HG02885 (cell line): ENCODE results near the gene PACSIN2.

Experiments
- ATAC-seq: cut with Tn5 transposase; IDR thresholded peaks from one replicate; pipeline ENCODE4 v1.9.1; 2021; ENCODE audit warnings: mild to moderate bottlenecking; ENCODE audit not compliant: unreplicated experiment, poor library complexity

PACSIN2 gene

DNA sequence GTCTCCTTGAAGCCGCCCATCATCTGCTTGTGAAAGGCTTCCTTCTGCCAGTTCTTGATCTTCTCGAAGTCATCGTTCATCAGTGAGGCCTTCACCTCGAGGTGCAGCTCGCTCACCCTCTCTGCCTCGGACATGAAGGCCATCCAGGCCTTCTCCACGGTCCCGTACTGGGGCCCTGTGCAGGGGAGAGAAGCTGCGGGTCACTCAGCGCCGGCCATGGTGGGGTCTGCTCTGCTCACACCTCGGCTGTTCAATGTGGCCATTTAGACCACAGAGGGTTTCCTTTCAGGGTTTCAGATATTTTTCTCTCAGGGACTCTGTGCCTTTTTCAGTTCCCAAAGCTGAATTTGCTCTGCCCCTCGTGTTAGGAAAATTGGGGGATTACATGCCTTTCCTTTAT, 123.9 kb downstream of the PACSIN2 start:
- no peak for ATAC-seq

DNA sequence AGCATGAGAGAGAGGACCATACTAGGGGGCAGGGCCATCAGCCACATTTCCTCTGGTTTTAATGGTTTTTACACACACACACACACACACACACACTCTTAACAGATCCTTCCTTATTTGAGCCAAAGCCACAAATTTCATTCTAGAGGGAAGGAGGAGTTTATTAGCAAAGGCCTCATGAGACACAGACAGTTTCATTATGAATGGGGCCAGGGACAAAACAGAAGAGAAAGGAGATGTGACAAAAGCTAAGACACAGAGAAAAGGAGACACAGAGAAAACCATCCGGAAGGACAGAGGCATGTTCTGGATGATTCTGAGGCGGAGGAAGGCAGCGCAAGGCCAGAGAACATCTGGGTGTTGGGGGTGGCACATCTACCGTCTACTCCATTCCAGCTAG, 125.6 kb downstream of the PACSIN2 start:
- no peak for ATAC-seq

DNA sequence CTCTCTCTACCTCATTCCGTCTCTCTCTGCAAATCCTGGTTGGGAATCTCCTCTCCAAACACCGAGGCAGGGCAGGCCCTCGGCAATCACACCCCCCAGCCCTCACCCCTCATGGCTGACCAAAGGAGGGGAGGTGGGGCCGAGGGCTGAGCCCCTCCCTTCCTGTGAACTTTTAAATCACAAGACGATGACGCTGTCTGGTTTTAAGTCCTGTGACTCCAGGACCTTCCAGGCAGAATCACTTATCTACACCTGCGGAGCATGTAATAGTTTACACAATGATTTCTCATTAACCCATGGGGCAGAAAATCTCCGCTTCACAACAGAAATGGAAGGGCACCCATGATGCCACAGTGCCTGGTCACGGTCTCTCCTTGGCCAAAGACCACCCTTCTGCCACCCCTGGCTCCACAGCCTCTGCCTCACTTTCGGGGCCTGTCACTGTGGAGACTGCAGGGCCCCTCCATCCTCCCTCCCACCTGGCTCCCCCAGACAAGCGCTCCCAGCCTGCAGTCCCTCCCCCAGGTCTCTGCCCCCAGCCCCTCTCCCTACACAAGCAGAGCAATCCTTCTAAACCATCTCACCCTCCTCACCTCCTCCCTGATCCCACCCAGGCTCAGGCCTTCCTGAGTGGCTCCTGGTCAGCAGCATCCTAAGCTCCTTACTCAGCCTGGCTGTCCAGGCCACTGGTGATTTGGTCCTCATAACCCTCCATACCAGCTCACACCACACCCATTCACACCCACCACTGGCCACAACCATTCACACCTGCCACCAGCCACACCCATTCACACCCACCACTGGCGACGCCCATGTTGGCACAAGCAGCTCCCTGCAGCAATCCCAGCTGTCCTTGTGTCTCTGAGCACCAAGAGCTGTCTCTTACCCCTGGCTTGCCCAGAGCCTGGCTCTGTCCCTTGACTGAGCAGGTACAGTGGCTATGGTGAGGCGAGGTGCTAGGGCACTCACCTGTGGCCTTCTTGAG, 127.1 kb downstream of the PACSIN2 start:
- no peak for ATAC-seq

DNA sequence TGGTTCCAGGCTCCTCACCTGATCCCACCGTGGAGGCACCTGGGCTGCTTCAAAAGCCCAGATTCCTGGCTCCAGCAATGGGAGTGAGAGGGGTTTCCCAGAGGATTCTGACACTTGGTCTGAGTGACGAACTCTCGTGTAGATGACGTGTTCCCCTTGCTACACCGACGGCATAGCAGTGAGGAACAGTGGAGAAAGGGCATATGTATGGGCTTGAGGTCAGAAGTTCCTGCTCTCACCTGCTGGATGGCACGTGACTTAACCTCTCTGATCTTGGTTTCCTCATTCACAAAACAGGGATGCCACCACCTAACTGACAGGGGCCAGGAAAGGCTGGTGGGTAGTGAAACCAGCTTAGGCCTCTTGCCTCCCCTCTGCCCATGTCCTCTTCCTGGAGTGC, 127.8 kb downstream of the PACSIN2 start:
- no peak for ATAC-seq

DNA sequence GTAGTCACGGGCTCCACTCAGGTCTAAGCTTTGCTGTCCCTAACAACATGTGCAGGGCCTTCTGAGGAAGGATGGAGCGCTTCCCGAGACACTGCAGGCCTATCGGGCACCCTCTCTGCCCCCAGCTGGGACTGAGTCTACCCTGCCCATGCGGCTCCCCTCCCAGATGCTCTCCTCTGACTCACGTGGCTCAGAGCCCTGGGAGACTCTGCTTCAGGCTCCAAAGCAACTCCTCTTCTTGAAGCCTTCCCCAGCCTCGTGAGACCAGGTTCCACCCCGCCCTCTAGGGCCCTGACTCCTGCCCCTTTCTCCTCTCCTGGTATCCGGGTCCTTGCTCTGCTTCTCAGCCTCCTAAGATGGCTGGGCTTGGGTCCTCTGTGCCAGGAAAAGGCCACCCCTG, 129.5 kb downstream of the PACSIN2 start:
- no peak for ATAC-seq

DNA sequence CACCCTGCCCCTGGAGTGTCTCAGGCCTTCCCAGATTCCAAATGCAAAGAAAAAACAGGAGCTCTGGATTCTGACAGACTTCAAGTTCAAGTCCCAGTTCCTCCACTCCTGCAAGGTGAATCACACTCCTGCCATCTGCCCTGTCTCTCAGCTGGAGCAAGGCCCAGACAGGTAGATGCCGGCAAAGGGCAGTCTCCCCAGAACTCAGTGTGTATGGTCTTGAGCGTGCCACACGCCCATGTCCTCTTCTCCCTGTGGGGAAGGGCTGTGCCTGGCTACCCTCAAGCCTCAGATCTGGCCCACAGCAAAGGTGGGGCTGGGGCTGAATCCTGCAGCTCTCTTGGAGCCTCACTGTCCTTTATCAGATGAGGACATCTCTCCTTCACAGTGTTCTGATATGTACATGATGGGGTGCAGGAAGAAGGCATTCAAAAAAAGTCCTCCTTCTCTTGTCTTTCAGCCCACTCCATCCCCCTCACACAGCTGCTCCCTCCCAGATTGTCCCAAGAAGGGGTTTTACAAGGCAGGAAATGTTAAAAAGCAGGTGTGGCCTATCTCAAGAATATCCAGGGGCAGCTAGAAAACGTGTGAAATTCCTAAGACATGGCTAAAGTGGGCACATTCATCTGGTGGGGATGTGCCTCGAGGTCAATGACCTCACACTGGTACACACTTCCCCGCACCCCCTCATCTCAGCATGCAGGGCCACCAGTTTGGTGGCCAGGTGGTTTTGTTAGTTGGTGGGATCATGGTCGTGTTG, 130.2 kb downstream of the PACSIN2 start:
- ATAC-seq = no peak

DNA sequence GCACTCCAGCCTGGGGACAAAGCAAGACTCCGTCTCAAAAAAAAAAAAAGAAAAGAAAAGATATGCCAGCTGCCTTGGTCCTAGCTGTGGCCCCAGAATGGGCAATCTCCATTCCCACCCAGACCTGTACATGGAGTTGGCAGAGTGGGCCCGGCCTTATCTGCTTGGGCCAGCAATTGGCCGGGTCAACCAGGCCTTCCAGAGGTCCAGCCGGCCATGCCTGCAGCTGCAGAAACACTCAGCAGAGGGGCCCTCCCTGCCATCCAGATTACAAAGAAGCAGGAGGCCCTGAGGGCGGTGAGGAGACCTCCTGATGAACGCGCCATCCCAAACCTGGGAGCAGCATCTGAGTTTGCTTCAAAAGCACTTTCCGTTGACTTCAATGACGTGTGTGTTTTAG, 131.0 kb downstream of the PACSIN2 start:
- ATAC-seq = no peak

DNA sequence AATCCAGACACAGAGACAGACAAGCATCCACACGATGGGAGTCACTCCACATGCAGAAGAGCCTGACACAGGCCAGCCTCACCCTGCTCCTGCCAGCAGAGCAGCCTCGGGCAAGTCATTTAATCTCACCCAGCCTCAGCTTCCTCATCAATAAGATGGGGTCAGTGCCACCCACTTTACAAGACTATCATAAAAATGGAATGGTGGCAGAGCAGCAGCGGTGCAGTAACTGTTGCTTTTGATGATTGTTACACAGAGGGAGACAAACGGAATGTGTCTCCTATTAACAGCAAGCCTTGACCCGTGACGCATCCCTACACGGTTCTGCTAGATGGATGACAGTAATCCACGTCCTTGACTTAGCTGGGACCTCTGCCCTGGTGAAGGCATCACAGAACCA, 131.8 kb downstream of the PACSIN2 start:
- ATAC-seq = no peak

DNA sequence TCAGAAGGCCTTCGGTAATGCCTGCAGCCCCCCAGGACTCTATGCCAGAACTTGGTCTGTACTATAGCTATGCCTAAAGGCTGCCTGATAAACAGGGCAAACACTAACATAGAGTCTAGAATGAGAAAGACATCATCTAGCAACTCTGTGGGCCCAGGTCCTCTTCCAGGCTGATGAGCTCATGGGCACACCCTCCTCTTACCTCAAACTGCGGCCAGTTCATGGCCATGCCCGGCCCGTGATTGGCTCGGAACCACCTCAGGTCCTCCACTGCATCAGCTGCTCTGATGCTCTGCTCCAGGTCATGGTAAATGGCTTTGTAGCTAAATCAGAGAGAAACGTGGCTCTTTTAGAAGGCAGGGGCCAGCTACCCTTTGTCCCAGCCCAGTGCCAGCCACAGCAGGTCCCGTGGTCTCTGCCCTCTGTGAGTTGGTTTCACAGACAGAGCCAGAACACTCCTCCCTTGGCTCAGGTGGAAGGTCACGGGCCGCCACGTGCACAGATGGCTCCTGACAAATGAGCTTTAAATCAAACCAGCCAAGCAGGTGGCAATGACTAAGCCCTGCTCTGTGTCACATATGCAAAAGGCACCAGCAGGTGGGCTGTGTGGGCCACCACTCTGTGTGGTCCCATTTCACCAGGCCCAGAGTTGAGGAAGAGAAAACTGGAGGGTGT, 132.8 kb downstream of the PACSIN2 start:
- no peak for ATAC-seq

DNA sequence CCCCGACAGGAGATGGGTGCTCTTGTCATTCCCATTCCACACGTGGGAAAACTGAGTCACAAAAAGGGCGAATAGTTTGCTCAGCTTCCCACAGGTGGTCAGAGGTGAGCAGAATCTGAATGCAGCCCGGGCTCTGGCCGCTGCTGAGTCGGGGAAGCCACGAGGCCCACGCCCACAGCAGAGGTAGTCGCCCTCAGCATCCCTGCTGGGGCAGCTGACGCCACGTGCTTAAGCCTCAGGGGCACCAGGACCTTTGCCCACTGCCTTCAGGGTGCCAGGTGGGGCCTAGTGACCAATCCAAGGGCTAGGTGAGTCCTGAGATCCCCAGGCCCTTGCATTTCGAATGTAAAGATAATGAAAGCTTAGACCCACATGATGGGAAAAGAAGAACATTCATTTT, 133.7 kb downstream of the PACSIN2 start:
- no peak for ATAC-seq

DNA sequence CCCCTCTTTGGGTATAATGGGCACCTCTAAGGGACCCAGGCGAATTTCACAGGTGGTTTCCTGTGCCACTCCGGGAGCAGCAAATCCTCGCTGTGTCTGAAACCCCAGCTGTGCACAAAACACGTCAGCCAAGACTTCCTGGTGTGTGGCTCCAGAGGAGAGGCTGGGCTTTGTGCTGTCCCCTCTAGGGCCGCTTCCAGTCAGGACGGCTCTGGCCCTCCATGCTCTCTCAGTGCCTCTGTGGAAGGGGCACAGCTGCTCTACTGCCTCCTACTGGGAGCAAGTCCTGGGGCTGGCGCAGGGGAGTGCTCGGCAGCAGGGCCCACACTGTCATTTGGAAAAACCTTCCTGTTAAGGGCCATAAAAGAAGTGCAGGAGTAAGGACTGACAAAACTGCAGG, 134.1 kb downstream of the PACSIN2 start:
- ATAC-seq = no peak

DNA sequence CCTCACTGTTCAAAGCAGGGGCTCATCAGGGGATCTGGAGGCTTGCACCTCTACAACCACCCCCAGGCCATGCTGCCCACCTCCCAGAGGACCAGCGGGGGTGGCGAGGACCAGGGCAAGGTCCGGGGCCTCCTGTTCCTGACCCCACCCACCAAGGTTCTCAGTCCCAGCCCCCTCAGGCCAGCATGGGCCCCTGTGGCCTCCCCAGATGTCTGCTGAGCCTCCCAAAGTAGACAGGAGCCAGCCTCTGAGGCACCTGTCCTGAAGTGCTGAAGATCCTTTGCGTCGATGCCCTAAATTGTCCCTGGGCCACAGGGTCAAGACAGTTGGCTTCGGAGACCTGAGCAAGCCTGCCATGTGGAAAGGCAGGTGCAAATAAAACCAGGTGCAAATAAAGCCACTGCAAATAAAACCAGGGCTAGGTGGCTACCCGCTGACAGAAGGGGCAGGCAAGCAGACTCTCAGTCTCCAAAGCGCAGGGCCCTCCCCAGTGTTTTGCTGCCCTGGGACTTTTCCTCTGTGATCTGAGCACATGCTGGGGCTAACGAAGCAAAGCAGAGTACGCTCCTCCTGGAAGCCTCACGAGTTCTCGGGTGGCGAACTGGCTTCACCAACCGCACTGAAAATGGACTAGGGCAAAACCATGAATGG, 135.5 kb downstream of the PACSIN2 start:
- no peak for ATAC-seq

DNA sequence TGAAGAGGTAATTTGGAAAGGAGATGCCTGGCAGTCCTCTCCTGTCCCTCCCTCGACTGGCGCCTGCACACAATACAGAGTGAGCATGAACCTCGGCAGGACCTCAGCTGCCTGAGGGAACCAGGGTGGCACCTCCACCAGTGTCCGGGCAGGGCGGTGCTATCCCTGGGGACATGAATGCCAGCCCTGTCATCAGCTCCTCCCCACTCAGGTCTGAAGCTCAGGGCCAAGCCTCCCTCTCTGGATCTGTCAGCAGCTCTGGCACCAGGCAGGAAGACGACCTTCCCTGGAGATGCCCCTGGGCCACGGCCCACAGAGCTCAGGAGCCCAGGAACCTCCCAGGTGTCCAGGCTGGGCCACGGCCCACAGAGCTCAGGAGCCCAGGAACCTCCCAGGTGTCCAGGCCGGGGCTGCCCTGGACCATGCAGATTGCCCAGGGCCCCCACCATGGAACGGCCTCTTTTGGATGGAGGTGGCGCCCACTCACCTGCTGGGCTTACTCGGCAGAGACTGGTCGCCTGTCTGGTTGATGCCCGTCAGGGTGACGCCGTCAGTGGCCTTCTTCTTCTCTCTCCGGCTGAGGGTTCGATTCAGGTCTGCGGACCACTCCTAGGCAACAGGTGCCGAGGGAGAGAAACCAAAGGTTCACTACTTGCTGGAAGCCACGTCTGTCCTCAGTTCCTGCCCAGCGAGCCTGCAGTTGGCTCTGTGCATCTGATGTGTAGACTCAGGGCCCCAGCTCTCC, 136.2 kb downstream of the PACSIN2 start:
- no peak for ATAC-seq

DNA sequence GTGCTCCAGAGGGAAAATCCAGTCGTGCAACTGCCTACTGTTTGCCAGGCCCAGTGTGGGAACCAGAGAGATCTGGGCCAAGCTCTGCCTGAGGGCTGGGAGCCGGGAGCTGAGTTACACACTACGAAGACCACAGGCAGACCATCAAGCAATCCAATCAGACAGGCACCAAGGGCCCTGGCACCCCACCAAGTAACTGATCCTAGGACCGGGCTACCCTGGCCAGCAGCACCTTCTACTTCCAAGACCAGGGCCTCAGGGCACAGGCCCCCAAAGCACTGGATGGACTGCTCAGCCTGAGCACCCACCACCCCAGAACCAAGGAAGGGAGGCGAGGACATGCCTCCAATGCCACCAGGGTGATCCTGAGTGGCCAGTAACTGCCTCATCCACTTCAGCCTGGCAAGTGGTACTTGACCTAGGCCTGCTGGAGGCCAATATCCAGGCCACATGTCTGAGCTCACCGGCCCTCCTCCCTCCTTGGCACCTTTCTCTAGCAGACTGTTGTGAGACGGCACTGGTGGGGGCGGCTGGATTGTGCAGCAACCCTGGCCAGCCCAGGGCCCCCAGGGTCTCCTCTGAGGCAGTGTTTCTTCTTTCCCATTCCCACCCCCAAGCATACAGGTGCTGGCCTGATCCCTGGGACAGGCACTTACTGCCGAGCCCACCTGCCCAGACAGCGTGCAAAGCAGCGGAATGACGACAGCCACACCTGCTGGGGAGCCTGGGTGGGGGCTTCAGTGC, 137.2 kb downstream of the PACSIN2 start:
- ATAC-seq = no peak

DNA sequence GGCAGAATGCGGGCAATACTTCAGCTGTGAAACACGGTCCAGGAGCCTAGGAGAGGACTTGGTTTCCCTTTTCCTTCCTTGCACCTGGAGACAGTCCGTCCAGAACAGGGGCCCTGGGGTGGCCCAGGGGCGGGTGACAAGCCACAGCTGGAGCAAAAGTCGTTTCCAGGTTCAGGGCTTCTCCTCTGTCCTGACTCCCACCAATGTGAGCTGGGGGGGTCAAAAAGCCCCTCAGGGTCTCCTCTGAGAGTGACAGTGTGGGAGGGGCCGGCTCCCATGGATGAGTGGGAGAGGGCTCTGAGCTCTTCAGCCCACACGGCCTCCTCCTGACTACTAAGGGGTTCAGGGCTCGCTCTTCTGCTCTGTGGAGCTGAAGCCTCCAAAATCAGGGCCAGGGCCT, 137.8 kb downstream of the PACSIN2 start:
- ATAC-seq = no peak

DNA sequence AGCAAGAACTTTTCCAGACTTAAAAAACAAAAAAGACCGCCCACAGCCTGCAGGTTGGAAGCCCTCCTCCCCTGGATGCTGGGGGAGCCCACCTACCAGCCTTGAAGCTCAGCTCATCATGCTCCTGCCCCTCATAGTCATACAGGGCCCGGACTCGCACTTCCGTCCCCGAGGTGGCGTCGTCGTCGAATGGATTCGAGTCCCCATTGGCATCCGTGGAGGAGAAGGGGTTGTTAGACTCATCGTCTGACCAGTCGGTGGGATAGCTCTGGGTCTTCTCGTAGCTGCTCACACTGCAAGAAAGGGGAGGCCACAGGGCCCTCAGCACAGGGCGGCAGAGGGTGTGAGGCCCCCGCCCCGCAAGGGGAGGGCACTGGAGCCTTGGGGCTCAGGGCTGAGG, 138.9 kb downstream of the PACSIN2 start:
- no peak for ATAC-seq

DNA sequence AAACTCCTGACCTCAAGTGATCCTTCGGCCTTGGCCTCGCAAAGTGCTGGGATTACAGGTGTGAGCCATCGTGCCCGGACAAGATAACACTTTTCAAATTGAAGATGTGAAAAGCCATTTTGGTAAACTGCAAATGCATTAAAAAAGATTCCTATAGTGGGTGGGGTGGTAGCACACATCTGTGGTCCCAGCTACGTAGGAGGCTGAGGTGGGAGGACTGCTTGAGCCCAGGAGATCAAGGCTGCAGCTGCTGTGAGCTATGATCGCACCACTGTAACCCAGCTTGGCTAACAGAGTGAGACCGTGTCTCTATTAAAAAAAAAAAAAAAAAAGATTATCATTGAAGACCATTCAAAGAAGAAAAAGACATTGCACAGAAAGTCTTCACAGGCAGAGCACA, 140.9 kb downstream of the PACSIN2 start:
- no peak for ATAC-seq

DNA sequence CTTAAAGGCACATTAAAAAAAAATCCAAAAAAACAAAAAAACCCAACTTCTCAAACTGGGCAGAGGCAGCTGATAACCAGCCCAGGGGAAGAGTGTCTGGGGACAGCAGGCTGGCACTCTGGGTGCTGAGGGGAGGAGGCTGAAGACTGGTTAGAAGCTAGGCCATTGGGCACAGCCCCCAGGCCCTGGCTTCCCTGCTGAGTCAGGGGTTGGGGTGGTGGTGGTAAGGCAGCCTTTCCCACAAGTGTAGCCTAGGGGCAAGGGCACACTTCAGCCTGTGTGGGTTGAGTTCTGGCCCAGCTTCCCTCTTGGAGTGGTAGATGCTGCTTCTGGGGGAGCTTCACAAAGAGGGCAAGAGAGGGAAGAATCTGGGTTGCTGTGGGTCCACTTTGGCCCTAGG, 141.6 kb downstream of the PACSIN2 start:
- ATAC-seq = no peak

DNA sequence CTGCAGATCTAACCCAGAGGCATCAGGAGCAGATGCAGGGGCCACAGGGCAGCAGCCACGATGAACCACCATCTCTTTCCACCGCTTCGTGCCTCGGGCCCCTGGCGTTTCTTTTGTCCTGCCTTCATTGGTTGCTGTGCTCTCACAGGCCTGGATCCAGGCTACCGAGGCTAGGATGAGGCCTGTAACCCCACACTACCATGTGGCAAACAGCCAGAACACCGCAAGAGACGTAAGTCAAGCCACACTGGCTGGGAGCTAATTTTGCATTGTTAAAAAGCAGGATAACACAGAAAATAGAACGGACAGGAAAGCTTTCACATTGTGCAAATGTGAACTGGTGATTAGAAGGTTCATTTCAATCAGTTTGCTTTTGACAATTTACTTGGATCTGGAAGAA, 142.1 kb downstream of the PACSIN2 start:
- no peak for ATAC-seq
